PFSK-1 (cell line): ENCODE measurements around the gene TMSB10.

Experiments
- FOXP2 ChIP-seq: optimal IDR thresholded peaks from 2 replicates; pipeline ENCODE3; 2011; ENCODE audit warnings: borderline replicate concordance, control low read depth, inconsistent platforms; ENCODE audit not compliant: insufficient read depth; ENCODE audit errors: extremely low read length, extremely low read depth
- POLR2AphosphoS5 ChIP-seq: IDR thresholded peaks from 2 replicates; pipeline ENCODE4 v1.6.1; 2012; ENCODE audit warnings: low read depth, mild to moderate bottlenecking, control low read depth, low read length, moderate library complexity
- REST ChIP-seq, 2 experiments: IDR thresholded peaks; 2 replicates each; pipeline versions ENCODE4 v1.6.1 to v1.8.0; 2011 to 2012; ENCODE audit warnings: low read depth in 2 of 2, low read length in 2 of 2, control low read depth in 1 of 2, inconsistent platforms in 1 of 2, mild to moderate bottlenecking in 1 of 2, moderate library complexity in 1 of 2; ENCODE audit not compliant: insufficient read depth in 1 of 2
- TAF1 ChIP-seq: IDR thresholded peaks from 2 replicates; pipeline ENCODE4 v1.6.1; 2012; ENCODE audit warnings: low read length, control low read depth, borderline replicate concordance; ENCODE audit not compliant: insufficient read depth

- no peak for TF ChIP-seq POLR2AphosphoS5
- no peak for TF ChIP-seq REST (IDR thresholded peaks at IDR 0.05; ENCODE audit: insufficient read depth in 1 of 2, low read depth in 2 of 2, low read length in 2 of 2)
- no peak for TF ChIP-seq TAF1
- TF ChIP-seq FOXP2 = no peak
Observed at GRCh38 chr2:84944295-84944909, 38.9 kb downstream of the TMSB10 start.
